ENCODE results near the gene NIT2. TPM values are rescaled to one million over a fixed set of nuclear protein-coding genes. Genes with fewer than 3 reads are reported as not detected.

The NIT2 gene
- total and polyA plus RNA-seq, 2 of the 4 experiments (the other 2 are of a cell fraction): 12.4 to 27.1 TPM

DNA sequence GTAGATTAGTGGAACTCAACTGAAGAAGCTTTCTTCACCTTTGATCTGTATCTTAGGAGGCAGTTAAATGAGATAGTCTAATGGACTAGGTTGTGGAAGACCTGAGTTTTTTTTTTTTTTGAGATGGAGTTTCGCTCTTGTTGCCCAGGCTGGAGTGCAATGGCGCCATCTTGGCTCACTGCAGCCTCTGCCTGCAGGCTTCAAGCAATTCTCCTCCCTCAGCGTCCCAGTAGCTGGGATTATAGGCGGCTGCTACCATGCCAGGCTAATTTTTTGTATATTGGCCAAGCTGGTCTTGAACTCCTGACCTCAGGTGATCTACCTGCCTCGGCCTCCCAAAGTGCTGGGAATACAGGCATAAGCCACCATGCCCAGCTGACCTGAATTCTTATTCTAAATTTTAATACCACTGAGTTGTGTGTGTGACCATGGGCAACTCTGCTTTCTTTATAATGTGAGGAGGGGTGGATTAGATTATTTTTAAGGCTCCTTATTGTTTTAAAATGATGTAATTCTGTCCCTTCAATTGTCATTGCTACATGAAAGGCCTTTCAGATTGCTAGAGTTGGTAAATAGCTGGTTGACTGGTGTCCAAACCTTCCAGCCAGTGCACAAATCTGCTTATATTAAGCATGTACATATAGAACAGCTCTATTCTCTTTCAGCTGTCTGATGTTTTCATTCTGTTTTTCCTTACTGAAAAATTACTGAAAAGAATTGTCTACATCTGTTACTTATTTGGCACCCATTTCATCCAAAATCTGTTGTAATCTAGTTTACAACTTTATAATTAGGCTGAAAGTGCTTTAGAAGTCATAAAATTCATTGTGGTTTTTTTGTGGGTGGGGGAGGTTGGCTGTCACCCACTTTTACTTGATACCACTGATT is 69.0 kb downstream of the NIT2 start (continued):
- TF ChIP-seq CEBPB (IDR thresholded peaks at IDR 0.05; ENCODE audit: low read depth, low read length) (no peak), RCOR1 (IDR thresholded peaks at IDR 0.05; ENCODE audit: insufficient replicate concordance, low read length) (no peak), MXI1 (IDR thresholded peaks at IDR 0.05; ENCODE audit: borderline replicate concordance, low read depth, low read length) (no peak)

DNA sequence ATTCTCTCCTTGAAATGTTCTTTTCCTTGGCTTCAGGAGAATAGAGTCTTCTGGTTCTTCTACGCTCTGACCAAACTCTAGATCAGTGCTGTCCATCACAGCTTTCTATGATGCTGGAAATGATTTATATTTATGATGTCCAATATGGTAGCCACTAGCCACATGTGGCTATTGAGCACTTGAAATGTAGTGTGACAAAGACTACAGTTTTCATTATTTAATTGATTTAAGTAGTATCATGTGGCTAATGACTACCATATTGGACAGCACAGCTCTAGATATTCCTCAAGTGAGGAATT is 69.6 kb downstream of the NIT2 start:
- no peak overlapping the region for H2BK120ac ChIP-seq (ENCODE audit: low read depth, low read length)
- H3K27me3 ChIP-seq (ENCODE audit: control insufficient read depth, insufficient read depth, low read length): no peaks in the 10 kb centered on the region
- no peak overlapping the region for H2BK15ac ChIP-seq (ENCODE audit: low read depth, low read length)
- H3K18ac ChIP-seq (ENCODE audit: low read depth, low read length): no peak overlapping the region
- H2AFZ ChIP-seq (replicated peaks; ENCODE audit: low read length, poor library complexity): no peak overlapping the region
- no CpG with 5 or more reads among the region's 1 CpG for WGBS, 2 experiments (ENCODE audit: extremely low coverage in 2 of 2, insufficient read length in 1 of 2)
- no peak overlapping the region for H3K9ac ChIP-seq (ENCODE audit: low read depth, low read length)
- H3K23ac ChIP-seq (ENCODE audit: low read depth, low read length): no peak overlapping the region
- no peak overlapping the region for H2AK5ac ChIP-seq (ENCODE audit: low read depth, low read length)
- ATAC-seq (ENCODE audit: low read depth): no peak
- H2BK20ac ChIP-seq (ENCODE audit: low read depth, low read length): no peak overlapping the region
- no peak overlapping the region for H2AK9ac ChIP-seq (replicated peaks; ENCODE audit: low read depth, low read length, poor library complexity)
- no peak overlapping the region for H4K8ac ChIP-seq (ENCODE audit: low read depth in 2 of 2, low read length in 2 of 2)
- peaks cover 10 to 42% of the 10 kb centered on the region in 2 experiments for H3K79me1 ChIP-seq (ENCODE audit: low read depth in 1 of 2, low read length in 2 of 2)
- H3K4me1 ChIP-seq (ENCODE audit: control insufficient read depth, insufficient read depth, low read length): no peaks in the 10 kb centered on the region
- H4K91ac ChIP-seq (ENCODE audit: insufficient read depth, low read depth, low read length): no peak overlapping the region
- in situ Hi-C loops (cut with MboI; ENCODE audit: low sequenced_read_pairs) (no loop called here), dilution Hi-C loops (cut with HindIII; ENCODE audit: low sequenced_read_pairs, unreplicated experiment) (no loop called here), intact Hi-C loops (cut with micrococcal nuclease) (loop anchor here (5.0 kb wide), 1 partner anchor 88 kb away; the partner anchor contains the start of gene TMEM45A)
- H4K20me1 ChIP-seq (ENCODE audit: insufficient read depth, low read length): peaks cover 8% of the 10 kb centered on the region; the same call in 1 of the 2 replicates
- H3K4me2 ChIP-seq (ENCODE audit: low read depth, low read length): peak overlapping the region; percentile 11; the same call in 1 of the 2 replicates
- H3K36me3 ChIP-seq (ENCODE audit: control insufficient read depth, insufficient read depth, low read length): peaks cover 2% of the 10 kb centered on the region; the same call in 1 of the 2 replicates
- no peak overlapping the region for H3K4ac ChIP-seq (ENCODE audit: low read depth, low read length)
- DNase-seq: no peak
- no peak overlapping the region for H3K14ac ChIP-seq (replicated peaks; ENCODE audit: low read depth, low read length)
- H2BK5ac ChIP-seq (ENCODE audit: low read depth, low read length, poor library complexity, severe bottlenecking): no peak overlapping the region
- ChIA-PET CTCF (interaction anchor here (0.6 to 1.5 kb wide), 2 partner anchors 21 to 48 kb away, joined by 3 to 5 read pairs; no protein-coding TSS in a partner anchor), POLR2A (ENCODE audit: unreplicated experiment) (interaction anchor here (0.7 kb wide), 1 partner anchor 108 kb away, joined by 15 read pairs; no protein-coding TSS in a partner anchor)
- no peaks in the 10 kb centered on the region; the same call in 1 of the 2 replicates for H3K9me1 ChIP-seq (ENCODE audit: insufficient read depth, low read length)
- H3K4me3 ChIP-seq (ENCODE audit: insufficient read depth, low read depth, low read length): no peak overlapping the region
- no TSS peak for BruUV-seq (replicated peaks)
- H3K27ac ChIP-seq (ENCODE audit: insufficient read depth, low read length): no peak overlapping the region
- H3K9me3 ChIP-seq (ENCODE audit: control insufficient read depth, insufficient read depth, low read length): 0 out of 2 replicates have a peak, but pooled peaks cover 2% of the 10 kb centered on the region
- H3K56ac ChIP-seq (ENCODE audit: extremely low read depth, insufficient read depth, low read length): no peak overlapping the region
- H4K5ac ChIP-seq (ENCODE audit: low read depth, low read length): no peak overlapping the region
- no peak for TF ChIP-seq SMC3 (IDR thresholded peaks at IDR 0.05; ENCODE audit: low read depth, low read length)
- TF ChIP-seq, protein P1, sequence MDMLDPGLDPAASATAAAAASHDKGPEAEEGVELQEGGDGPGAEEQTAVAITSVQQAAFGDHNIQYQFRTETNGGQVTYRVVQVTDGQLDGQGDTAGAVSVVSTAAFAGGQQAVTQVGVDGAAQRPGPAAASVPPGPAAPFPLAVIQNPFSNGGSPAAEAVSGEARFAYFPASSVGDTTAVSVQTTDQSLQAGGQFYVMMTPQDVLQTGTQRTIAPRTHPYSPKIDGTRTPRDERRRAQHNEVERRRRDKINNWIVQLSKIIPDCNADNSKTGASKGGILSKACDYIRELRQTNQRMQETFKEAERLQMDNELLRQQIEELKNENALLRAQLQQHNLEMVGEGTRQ (IDR thresholded peaks at IDR 0.05; ENCODE audit: low read depth, low read length): no peak
- TF ChIP-seq RAD21 (IDR thresholded peaks at IDR 0.05; ENCODE audit: low read length): no peak
- no peak for TF ChIP-seq POLR2A (IDR thresholded peaks at IDR 0.05; ENCODE audit: low read depth, low read length)
- TF ChIP-seq CHD1 (IDR thresholded peaks at IDR 0.05; ENCODE audit: low read depth, low read length): no peak
- TF ChIP-seq FOS (IDR thresholded peaks at IDR 0.05; ENCODE audit: low read depth, low read length): no peak
- no peak for TF ChIP-seq BHLHE40 (IDR thresholded peaks at IDR 0.05; ENCODE audit: low read depth, low read length)
- no peak for TF ChIP-seq MAFK (IDR thresholded peaks at IDR 0.05; ENCODE audit: low read depth, low read length)
- TF ChIP-seq, protein P2, sequence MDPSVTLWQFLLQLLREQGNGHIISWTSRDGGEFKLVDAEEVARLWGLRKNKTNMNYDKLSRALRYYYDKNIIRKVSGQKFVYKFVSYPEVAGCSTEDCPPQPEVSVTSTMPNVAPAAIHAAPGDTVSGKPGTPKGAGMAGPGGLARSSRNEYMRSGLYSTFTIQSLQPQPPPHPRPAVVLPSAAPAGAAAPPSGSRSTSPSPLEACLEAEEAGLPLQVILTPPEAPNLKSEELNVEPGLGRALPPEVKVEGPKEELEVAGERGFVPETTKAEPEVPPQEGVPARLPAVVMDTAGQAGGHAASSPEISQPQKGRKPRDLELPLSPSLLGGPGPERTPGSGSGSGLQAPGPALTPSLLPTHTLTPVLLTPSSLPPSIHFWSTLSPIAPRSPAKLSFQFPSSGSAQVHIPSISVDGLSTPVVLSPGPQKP (IDR thresholded peaks at IDR 0.05; ENCODE audit: borderline replicate concordance, low read depth, low read length): no peak
- TF ChIP-seq RCOR1 (IDR thresholded peaks at IDR 0.05; ENCODE audit: insufficient replicate concordance, low read length): no peak
